SU-DHL-6 (cell line): Measurements from ENCODE around the gene SMIM8.

Experiments
- EZH2phosphoT487 ChIP-seq: fragments of 200-600 bp; sonication (generic), shearing (Covaris generic); conservative IDR thresholded peaks from 2 replicates; pipeline ENCODE4 v1.6.1; 2018; ENCODE audit warnings: mild to moderate bottlenecking, antibody characterized with exemption, low read length, moderate library complexity, mixed read lengths
- TF ChIP-seq, protein P1 (sequence below): fragments of 200-600 bp; sonication (generic); IDR thresholded peaks from one replicate; pipeline ENCODE4 v1.5.1; 2017; ENCODE audit warnings: antibody characterized with exemption, mild to moderate bottlenecking, low read length, moderate library complexity; ENCODE audit not compliant: insufficient read depth, poor library complexity, severe bottlenecking

DNA sequence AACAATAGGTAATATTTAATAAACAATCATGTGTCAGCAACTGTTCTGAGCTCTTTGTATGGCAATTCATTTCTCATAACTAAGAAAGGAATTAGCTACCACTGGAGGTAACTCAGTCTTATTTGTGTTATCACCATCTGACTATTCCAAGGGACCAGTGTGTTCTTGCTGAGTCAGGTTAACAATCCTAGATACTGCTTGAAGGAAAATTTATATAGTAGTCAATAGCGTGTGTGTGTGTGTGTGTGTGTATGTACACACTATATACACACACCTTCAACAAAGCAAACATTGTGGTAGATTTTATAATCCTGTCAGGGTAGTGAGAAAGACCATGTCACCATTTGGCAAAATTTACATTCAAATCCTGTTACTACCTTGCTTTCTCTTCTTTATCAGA, 45.8 kb upstream of the SMIM8 start:
- TF ChIP-seq, protein P1, sequence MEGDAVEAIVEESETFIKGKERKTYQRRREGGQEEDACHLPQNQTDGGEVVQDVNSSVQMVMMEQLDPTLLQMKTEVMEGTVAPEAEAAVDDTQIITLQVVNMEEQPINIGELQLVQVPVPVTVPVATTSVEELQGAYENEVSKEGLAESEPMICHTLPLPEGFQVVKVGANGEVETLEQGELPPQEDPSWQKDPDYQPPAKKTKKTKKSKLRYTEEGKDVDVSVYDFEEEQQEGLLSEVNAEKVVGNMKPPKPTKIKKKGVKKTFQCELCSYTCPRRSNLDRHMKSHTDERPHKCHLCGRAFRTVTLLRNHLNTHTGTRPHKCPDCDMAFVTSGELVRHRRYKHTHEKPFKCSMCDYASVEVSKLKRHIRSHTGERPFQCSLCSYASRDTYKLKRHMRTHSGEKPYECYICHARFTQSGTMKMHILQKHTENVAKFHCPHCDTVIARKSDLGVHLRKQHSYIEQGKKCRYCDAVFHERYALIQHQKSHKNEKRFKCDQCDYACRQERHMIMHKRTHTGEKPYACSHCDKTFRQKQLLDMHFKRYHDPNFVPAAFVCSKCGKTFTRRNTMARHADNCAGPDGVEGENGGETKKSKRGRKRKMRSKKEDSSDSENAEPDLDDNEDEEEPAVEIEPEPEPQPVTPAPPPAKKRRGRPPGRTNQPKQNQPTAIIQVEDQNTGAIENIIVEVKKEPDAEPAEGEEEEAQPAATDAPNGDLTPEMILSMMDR: no peak
- TF ChIP-seq EZH2phosphoT487: no peak
